Posterior cingulate gyrus (tissue), 11 donors: ENCODE measurements around the gene CENPH.
"Not testable (repeated sequence)": the region's sequence is repeated elsewhere in the genome, so short reads cannot be mapped to it uniquely, and the experiment has no call there.

Experiments used
- DNase-seq, 10 donors: peaks; one replicate each; pipeline versions ENCODE4 v3.0.0 to v3.0.0-alpha.2; 2020 to 2021; ENCODE audit warnings: mixed read lengths in 3 of 10
- intact Hi-C: fragments of 100-400 bp; cut with DNase I; formaldehyde crosslinking; loops from one replicate; pipeline ENCODE4 v1.15.1; 2023

Gene CENPH

GRCh38 chr5:69189162-69190086, at the start of gene CENPH:
Gene CENPH, plus strand, starts transcription at chr5:69189583. Its CDS starts 52 bp downstream, at chr5:69189635.
- peak; percentile 80 to 98 (median 88) for DNase-seq
- intact Hi-C loops, result loop anchor here (1.0 to 10.0 kb wide), 4 partner anchors 23 to 95 kb away; partner anchors contain the start of genes CCNB1, CDK7 and SLC30A5

GRCh38 chr5:69140239-69140638, 49.1 kb upstream of the CENPH start:
- intact Hi-C loops, DNase-seq: not testable (repeated sequence)

GRCh38 chr5:69140827-69141226, 48.6 kb upstream of the CENPH start:
- DNase-seq, result no peak
- intact Hi-C loops, result no loop called here

- intact Hi-C loops, DNase-seq: not testable (repeated sequence)
Observed at GRCh38 chr5:69148576-69148975, 40.8 kb upstream of the CENPH start.

- no peak for DNase-seq
- intact Hi-C loops, result no loop called here
Observed at GRCh38 chr5:69148981-69149675, 40.3 kb upstream of the CENPH start.

- intact Hi-C loops, result no loop called here
- DNase-seq, result no peak
Observed at GRCh38 chr5:69149676-69150010, 39.7 kb upstream of the CENPH start.

GRCh38 chr5:69152731-69153130, 36.7 kb upstream of the CENPH start:
- intact Hi-C loops, result no loop called here
- no peak for DNase-seq

GRCh38 chr5:69156456-69156855, 32.9 kb upstream of the CENPH start:
- no peak for DNase-seq
- intact Hi-C loops, result no loop called here

GRCh38 chr5:69158039-69158438, 31.3 kb upstream of the CENPH start:
- no peak for DNase-seq

GRCh38 chr5:69160651-69161050, 28.7 kb upstream of the CENPH start:
- intact Hi-C loops, result no loop called here
- no peak for DNase-seq

More at GRCh38 chr5:69158039-69158438, 31.3 kb upstream of the CENPH start:
- intact Hi-C loops, result no loop called here

- intact Hi-C loops, result loop anchor here (2.0 kb wide), 3 partner anchors 22 to 166 kb away; partner anchors contain the start of genes CCDC125, CDK7 and CENPH
- peak; percentile 97 to 100 (median 99) for DNase-seq
Observed at GRCh38 chr5:69166686-69167492, 22.5 kb upstream of the CENPH start, which contains the start of gene CCNB1. Gene CCNB1, plus strand, starts transcription at chr5:69167150. Its CDS starts 113 bp downstream, at chr5:69167263.

GRCh38 chr5:69167493-69167855, 21.9 kb upstream of the CENPH start:
- DNase-seq, result no peak
- intact Hi-C loops, result loop anchor here (2.0 kb wide), 3 partner anchors 21 to 165 kb away; partner anchors contain the start of genes CCDC125, CDK7 and CENPH

GRCh38 chr5:69167929-69168328, 21.5 kb upstream of the CENPH start:
- intact Hi-C loops, result loop anchor here (2.0 kb wide), 3 partner anchors 21 to 165 kb away; partner anchors contain the start of genes CCDC125, CDK7 and CENPH
- DNase-seq, result no peak

GRCh38 chr5:69170495-69170894, 18.9 kb upstream of the CENPH start:
- intact Hi-C loops, result no loop called here
- no peak for DNase-seq

- intact Hi-C loops, result no loop called here
- DNase-seq, result no peak
Observed at GRCh38 chr5:69170969-69171368, 18.4 kb upstream of the CENPH start.

- DNase-seq, result not testable (repeated sequence)
- intact Hi-C loops, result loop anchor here (10.0 kb wide), 1 partner anchor 87 kb away; the partner anchor contains the start of gene SLC30A5
Observed at GRCh38 chr5:69181659-69182293, 7.6 kb upstream of the CENPH start.

- intact Hi-C loops, result loop anchor here (10.0 kb wide), 1 partner anchor 90 kb away; the partner anchor contains the start of gene SLC30A5
- DNase-seq, result no peak
Observed at GRCh38 chr5:69184621-69185020, 4.8 kb upstream of the CENPH start.

GRCh38 chr5:69187342-69187741, 2.0 kb upstream of the CENPH start:
- intact Hi-C loops, result loop anchor here (10.0 kb wide), 1 partner anchor 93 kb away; the partner anchor contains the start of gene SLC30A5
- DNase-seq, result no peak

- no peak for DNase-seq
- intact Hi-C loops, result loop anchor here (1.0 to 10.0 kb wide), 3 partner anchors 22 to 94 kb away; partner anchors contain the start of genes CCNB1, CDK7 and SLC30A5
Observed at GRCh38 chr5:69188811-69189161, 597 bp upstream of the CENPH start.

GRCh38 chr5:69202497-69202896, 13.1 kb downstream of the CENPH start:
- intact Hi-C loops, result no loop called here
- no peak for DNase-seq
